Panc1 (cell line): Measurements from ENCODE around the gene ANO9.
"Not testable (repeated sequence)": the region's sequence is repeated elsewhere in the genome, so short reads cannot be mapped to it uniquely, and the experiment has no call there.

Source experiments
- POLR2AphosphoS5 ChIP-seq: IDR thresholded peaks from 2 replicates; pipeline ENCODE4 v1.6.1; 2012; ENCODE audit warnings: mild to moderate bottlenecking, low read depth, low read length, moderate library complexity
- SIN3A ChIP-seq: IDR thresholded peaks from 2 replicates; pipeline ENCODE4 v1.6.1; 2012; ENCODE audit warnings: low read depth, mild to moderate bottlenecking, low read length, moderate library complexity, borderline replicate concordance; ENCODE audit not compliant: insufficient read depth
- TCF7L2 ChIP-seq: IDR thresholded peaks from 2 replicates; pipeline ENCODE4 v1.6.1; 2011; ENCODE audit warnings: mild to moderate bottlenecking, low read depth, low read length, inconsistent platforms
- TF ChIP-seq, protein P1 (sequence below): fragments of 450-650 bp; IDR thresholded peaks from 2 replicates; pipeline ENCODE4 v1.5.1; 2017; ENCODE audit warnings: mild to moderate bottlenecking
- TF ChIP-seq, protein P2 (sequence below), 2 experiments: IDR thresholded peaks; 2 replicates each; pipeline ENCODE4 v1.6.1; 2011 to 2012; ENCODE audit warnings: low read depth in 2 of 2, control low read depth in 1 of 2, low read length in 1 of 2, mild to moderate bottlenecking in 1 of 2, moderate library complexity in 1 of 2; ENCODE audit not compliant: insufficient read depth in 1 of 2

DNA sequence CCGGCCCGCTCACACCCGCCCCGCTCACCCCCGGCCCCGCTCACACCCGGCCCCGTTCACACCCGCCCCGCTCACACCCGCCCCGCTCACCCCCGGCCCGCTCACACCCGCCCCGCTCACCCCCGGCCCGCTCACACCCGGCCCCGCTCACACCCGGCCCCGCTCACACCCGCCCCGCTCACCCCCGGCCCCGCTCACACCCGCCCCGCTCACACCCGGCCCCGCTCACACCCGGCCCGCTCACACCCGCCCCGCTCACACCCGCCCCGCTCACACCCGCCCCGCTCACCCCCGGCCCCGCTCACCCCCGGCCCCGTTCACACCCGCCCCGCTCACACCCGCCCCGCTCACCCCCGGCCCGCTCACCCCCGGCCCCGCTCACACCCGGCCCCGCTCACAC lies 40.6 kb downstream of the ANO9 start:
- not testable (repeated sequence) for TF ChIP-seq TCF7L2, POLR2AphosphoS5, SIN3A
- TF ChIP-seq, protein P1, sequence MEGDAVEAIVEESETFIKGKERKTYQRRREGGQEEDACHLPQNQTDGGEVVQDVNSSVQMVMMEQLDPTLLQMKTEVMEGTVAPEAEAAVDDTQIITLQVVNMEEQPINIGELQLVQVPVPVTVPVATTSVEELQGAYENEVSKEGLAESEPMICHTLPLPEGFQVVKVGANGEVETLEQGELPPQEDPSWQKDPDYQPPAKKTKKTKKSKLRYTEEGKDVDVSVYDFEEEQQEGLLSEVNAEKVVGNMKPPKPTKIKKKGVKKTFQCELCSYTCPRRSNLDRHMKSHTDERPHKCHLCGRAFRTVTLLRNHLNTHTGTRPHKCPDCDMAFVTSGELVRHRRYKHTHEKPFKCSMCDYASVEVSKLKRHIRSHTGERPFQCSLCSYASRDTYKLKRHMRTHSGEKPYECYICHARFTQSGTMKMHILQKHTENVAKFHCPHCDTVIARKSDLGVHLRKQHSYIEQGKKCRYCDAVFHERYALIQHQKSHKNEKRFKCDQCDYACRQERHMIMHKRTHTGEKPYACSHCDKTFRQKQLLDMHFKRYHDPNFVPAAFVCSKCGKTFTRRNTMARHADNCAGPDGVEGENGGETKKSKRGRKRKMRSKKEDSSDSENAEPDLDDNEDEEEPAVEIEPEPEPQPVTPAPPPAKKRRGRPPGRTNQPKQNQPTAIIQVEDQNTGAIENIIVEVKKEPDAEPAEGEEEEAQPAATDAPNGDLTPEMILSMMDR, result not testable (repeated sequence)
- TF ChIP-seq, protein P2, sequence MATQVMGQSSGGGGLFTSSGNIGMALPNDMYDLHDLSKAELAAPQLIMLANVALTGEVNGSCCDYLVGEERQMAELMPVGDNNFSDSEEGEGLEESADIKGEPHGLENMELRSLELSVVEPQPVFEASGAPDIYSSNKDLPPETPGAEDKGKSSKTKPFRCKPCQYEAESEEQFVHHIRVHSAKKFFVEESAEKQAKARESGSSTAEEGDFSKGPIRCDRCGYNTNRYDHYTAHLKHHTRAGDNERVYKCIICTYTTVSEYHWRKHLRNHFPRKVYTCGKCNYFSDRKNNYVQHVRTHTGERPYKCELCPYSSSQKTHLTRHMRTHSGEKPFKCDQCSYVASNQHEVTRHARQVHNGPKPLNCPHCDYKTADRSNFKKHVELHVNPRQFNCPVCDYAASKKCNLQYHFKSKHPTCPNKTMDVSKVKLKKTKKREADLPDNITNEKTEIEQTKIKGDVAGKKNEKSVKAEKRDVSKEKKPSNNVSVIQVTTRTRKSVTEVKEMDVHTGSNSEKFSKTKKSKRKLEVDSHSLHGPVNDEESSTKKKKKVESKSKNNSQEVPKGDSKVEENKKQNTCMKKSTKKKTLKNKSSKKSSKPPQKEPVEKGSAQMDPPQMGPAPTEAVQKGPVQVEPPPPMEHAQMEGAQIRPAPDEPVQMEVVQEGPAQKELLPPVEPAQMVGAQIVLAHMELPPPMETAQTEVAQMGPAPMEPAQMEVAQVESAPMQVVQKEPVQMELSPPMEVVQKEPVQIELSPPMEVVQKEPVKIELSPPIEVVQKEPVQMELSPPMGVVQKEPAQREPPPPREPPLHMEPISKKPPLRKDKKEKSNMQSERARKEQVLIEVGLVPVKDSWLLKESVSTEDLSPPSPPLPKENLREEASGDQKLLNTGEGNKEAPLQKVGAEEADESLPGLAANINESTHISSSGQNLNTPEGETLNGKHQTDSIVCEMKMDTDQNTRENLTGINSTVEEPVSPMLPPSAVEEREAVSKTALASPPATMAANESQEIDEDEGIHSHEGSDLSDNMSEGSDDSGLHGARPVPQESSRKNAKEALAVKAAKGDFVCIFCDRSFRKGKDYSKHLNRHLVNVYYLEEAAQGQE (IDR thresholded peaks at IDR 0.05; ENCODE audit: insufficient read depth in 1 of 2, low read depth in 2 of 2, low read length in 1 of 2), result not testable (repeated sequence)
